AG04450 (cell line): ENCODE data around the gene SOCS2. TPM values are rescaled to one million over a fixed set of nuclear protein-coding genes. Genes with fewer than 3 reads are reported as not detected.
"Not testable (repeated sequence)": the region's sequence is repeated elsewhere in the genome, so short reads cannot be mapped to it uniquely, and the experiment has no call there.

Experiments
- CTCF ChIA-PET: fragments of 300-600, 350-600 bp; formaldehyde crosslinking; extraction: SDS; loops from one replicate; lab custom pipeline; 2022; ENCODE audit warnings: antibody characterized with exemption, inconsistent platforms; lab: Charles Lee
- POLR2A ChIA-PET: fragments of 350-600 bp; formaldehyde crosslinking; extraction: SDS; loops from one replicate; lab custom pipeline; 2021; ENCODE audit warnings: antibody characterized with exemption, inconsistent platforms; lab: Yijun Ruan, JAX
- DNase-seq: peaks from one replicate; pipeline ENCODE4 v3.0.0-alpha.2; 2011; ENCODE audit warnings: low read depth, low spot score
- H3K27ac ChIP-seq: one replicate; pipeline ENCODE4 v1.5.1; 2012; ENCODE audit warnings: low read depth, low read length, control low read depth
- H3K27me3 ChIP-seq: one replicate; pipeline ENCODE4 v1.6.0; 2012; ENCODE audit warnings: low read length; ENCODE audit not compliant: control insufficient read depth, insufficient read depth
- H3K4me3 ChIP-seq: 2 replicates; pipeline ENCODE4 v1.5.1; 2011; ENCODE audit warnings: mild to moderate bottlenecking, low read depth, low read length, control low read depth
- H3K9me3 ChIP-seq: 2 replicates; pipeline ENCODE4 v1.5.1; 2012; ENCODE audit warnings: low read length; ENCODE audit not compliant: control insufficient read depth, insufficient read depth
- CTCF ChIP-seq: IDR thresholded peaks from 2 replicates; pipeline ENCODE4 v1.5.1; 2011; ENCODE audit warnings: low read depth, low read length, control low read depth, inconsistent platforms
- polyA plus RNA-seq: library from polyadenylated mRNA; depleted of rRNA; stranded (reverse); fragments of >200 nt; gene quantifications from 2 replicates; pipeline ENCODE4 v1.2.3, GENCODE V29; 2011

Gene SOCS2
- polyA plus RNA-seq, 1 experiment = 17.6 TPM

- H3K27me3 ChIP-seq = no peaks in the 10 kb centered on the region
- POLR2A ChIA-PET = no interaction called here
- no peak for DNase-seq
- no peak for TF ChIP-seq CTCF
- CTCF ChIA-PET = no interaction called here
- no peaks in the 10 kb centered on the region for H3K9me3 ChIP-seq
- H3K27ac ChIP-seq = no peak overlapping the region
- no peak overlapping the region for H3K4me3 ChIP-seq
These were observed 44.2 kb downstream of the SOCS2 start for GRCh38 chr12:93616584-93617101.

GRCh38 chr12:93618891-93619410, 46.5 kb downstream of the SOCS2 start:
- CTCF ChIA-PET = interaction anchor here (1.0 kb wide), 1 partner anchor 50 kb away, joined by 3 read pairs; no protein-coding TSS in a partner anchor
- POLR2A ChIA-PET = no interaction called here
- no peak for DNase-seq
- H3K4me3 ChIP-seq = no peak overlapping the region
- no peak overlapping the region for H3K27ac ChIP-seq
- TF ChIP-seq CTCF = no peak
- H3K27me3 ChIP-seq = no peaks in the 10 kb centered on the region
- no peaks in the 10 kb centered on the region for H3K9me3 ChIP-seq

- no peaks in the 10 kb centered on the region for H3K9me3 ChIP-seq
- no peak for DNase-seq
- CTCF ChIA-PET = interaction anchor here (0.6 to 1.3 kb wide), 2 partner anchors 145 to 480 kb away, joined by 3 to 4 read pairs; no protein-coding TSS in a partner anchor
- H3K27ac ChIP-seq = no peak overlapping the region
- no peaks in the 10 kb centered on the region for H3K27me3 ChIP-seq
- H3K4me3 ChIP-seq = no peak overlapping the region
- no peak for TF ChIP-seq CTCF
- POLR2A ChIA-PET = no interaction called here
These were observed 49.5 kb downstream of the SOCS2 start for GRCh38 chr12:93621986-93622385.

GRCh38 chr12:93622485-93622884, 50.0 kb downstream of the SOCS2 start:
- H3K9me3 ChIP-seq = no peaks in the 10 kb centered on the region
- POLR2A ChIA-PET = no interaction called here
- no peaks in the 10 kb centered on the region for H3K27me3 ChIP-seq
- no peak overlapping the region for H3K27ac ChIP-seq
- no peak for DNase-seq
- H3K4me3 ChIP-seq = no peak overlapping the region
- no peak for TF ChIP-seq CTCF
- CTCF ChIA-PET = interaction anchor here (0.6 to 1.3 kb wide), 3 partner anchors 144 to 1912 kb away, joined by 3 to 4 read pairs (median 3); no protein-coding TSS in a partner anchor

- CTCF ChIA-PET = interaction anchor here (1.4 kb wide), 1 partner anchor 477 kb away, joined by 4 read pairs; no protein-coding TSS in a partner anchor
- TF ChIP-seq CTCF = no peak
- Histone ChIP-seq H3K27ac (peak overlapping the region; percentile 93), H3K27me3 (no peaks in the 10 kb centered on the region), H3K9me3 (no peaks in the 10 kb centered on the region; the same call in 1 of the 2 replicates), H3K4me3 (no peak overlapping the region)
- peak; percentile 83 for DNase-seq
- POLR2A ChIA-PET = no interaction called here
These were observed 52.3 kb downstream of the SOCS2 start for GRCh38 chr12:93624595-93625294.

GRCh38 chr12:93625295-93625645, 52.8 kb downstream of the SOCS2 start:
- H3K9me3 ChIP-seq, H3K27me3 ChIP-seq, DNase-seq, H3K4me3 ChIP-seq: not testable (repeated sequence)
- H3K27ac ChIP-seq = peak overlapping the region; percentile 82
- POLR2A ChIA-PET = interaction anchor here (0.8 kb wide), 1 partner anchor 52 kb away, joined by 3 read pairs; the partner anchor contains the start of gene CRADD
- CTCF ChIA-PET = interaction anchor here (1.4 kb wide), 1 partner anchor 477 kb away, joined by 4 read pairs; no protein-coding TSS in a partner anchor
